ENCODE measurements around the gene MBD5. TPM values are rescaled to one million over a fixed set of nuclear protein-coding genes. Genes with fewer than 3 reads are reported as not detected.

MBD5 gene
- total and polyA plus RNA-seq, 8 donors, result 32.5 to 58.0 (median 43.5) TPM

DNA sequence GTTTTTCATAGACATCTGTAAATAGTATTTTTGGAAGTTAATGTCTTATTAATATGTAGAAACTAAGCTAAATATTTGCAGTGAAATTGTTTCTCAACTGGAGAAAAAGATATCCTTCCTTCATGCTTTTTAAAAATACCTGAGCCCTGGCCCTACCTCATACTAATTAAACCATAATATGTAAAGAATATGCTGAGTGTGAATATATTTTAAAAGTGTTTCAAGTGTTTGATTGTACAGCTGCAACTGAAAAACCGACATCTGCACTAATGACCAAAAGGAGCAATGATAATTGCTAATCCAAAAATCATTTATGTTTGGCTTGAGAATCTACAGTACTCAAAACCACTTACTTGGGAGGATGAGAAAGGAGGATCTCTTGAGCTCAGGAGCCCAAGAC, 156.7 kb downstream of the MBD5 start:
- no peak overlapping the region for H3K4me3 ChIP-seq
- H3K9me3 ChIP-seq, result no peaks in the 10 kb centered on the region
- no peak for TF ChIP-seq CTCF (IDR thresholded peaks at IDR 0.05)
- no peaks in the 10 kb centered on the region for H3K4me1 ChIP-seq
- H3K36me3 ChIP-seq, result peaks cover 0 to 17% of the 10 kb centered on the region in 2 donors
- ATAC-seq, result no peak
- H3K27me3 ChIP-seq, result no peaks in the 10 kb centered on the region
- intact Hi-C loops (cut with DNase I), result no loop called here
- no peak for DNase-seq
- no peak overlapping the region for H3K27ac ChIP-seq

- TF ChIP-seq CTCF (IDR thresholded peaks at IDR 0.05), result no peak
- ATAC-seq, result no peak
These were observed 158.8 kb downstream of the MBD5 start for GRCh38 chr2:148179724-148180123.

GRCh38 chr2:148184976-148185375, 164.1 kb downstream of the MBD5 start:
- H3K36me3 ChIP-seq, result peaks cover 0 to 6% of the 10 kb centered on the region in 2 donors
- no peaks in the 10 kb centered on the region for H3K4me1 ChIP-seq
- ATAC-seq, result peak; percentile 31
- no peak overlapping the region for H3K27ac ChIP-seq
- no peak overlapping the region for H3K4me3 ChIP-seq
- intact Hi-C loops (cut with DNase I), result no loop called here
- no peaks in the 10 kb centered on the region for H3K9me3 ChIP-seq
- no peaks in the 10 kb centered on the region for H3K27me3 ChIP-seq
- TF ChIP-seq CTCF (IDR thresholded peaks at IDR 0.05), result no peak
- no peak for DNase-seq

More at GRCh38 chr2:148179724-148180123, 158.8 kb downstream of the MBD5 start:
- no peak for DNase-seq
- intact Hi-C loops (cut with DNase I), result no loop called here
- Histone ChIP-seq H3K4me1 (no peaks in the 10 kb centered on the region), H3K27ac (no peak overlapping the region), H3K36me3 (peaks cover 0 to 17% of the 10 kb centered on the region in 2 donors), H3K9me3 (no peaks in the 10 kb centered on the region), H3K4me3 (no peak overlapping the region), H3K27me3 (no peaks in the 10 kb centered on the region)

- TF ChIP-seq CTCF (IDR thresholded peaks at IDR 0.05), result no peak
- H3K27ac ChIP-seq, result no peak overlapping the region
- DNase-seq (no peak), ATAC-seq (no peak)
- intact Hi-C loops (cut with DNase I), result no loop called here
- H3K4me1 ChIP-seq, result no peaks in the 10 kb centered on the region
- H3K9me3 ChIP-seq, result no peaks in the 10 kb centered on the region
- H3K27me3 ChIP-seq, result no peaks in the 10 kb centered on the region
- H3K4me3 ChIP-seq, result no peak overlapping the region
- no peaks in the 10 kb centered on the region for H3K36me3 ChIP-seq
These were observed 174.0 kb downstream of the MBD5 start for GRCh38 chr2:148194882-148195281.

GRCh38 chr2:148201075-148202004, 180.4 kb downstream of the MBD5 start:
- intact Hi-C loops (cut with DNase I), result no loop called here
- TF ChIP-seq CTCF (IDR thresholded peaks at IDR 0.05), result no peak
- H3K27ac ChIP-seq, result no peak overlapping the region
- H3K9me3 ChIP-seq, result no peaks in the 10 kb centered on the region
- DNase-seq, result peak in 2 of 4 donors; percentile 26 to 60
- no peaks in the 10 kb centered on the region for H3K27me3 ChIP-seq
- no peak overlapping the region for H3K4me3 ChIP-seq
- ATAC-seq, result peak; percentile 58
- no peaks in the 10 kb centered on the region for H3K4me1 ChIP-seq
- no peaks in the 10 kb centered on the region for H3K36me3 ChIP-seq
